GM18502 (cell line): ENCODE measurements around the gene SERGEF.

Experiments used
- ATAC-seq: cut with Tn5 transposase; IDR thresholded peaks from one replicate; pipeline ENCODE4 v1.9.1; 2021; ENCODE audit warnings: mild to moderate bottlenecking; ENCODE audit not compliant: unreplicated experiment, poor library complexity

Gene SERGEF

GRCh38 chr11:17827006-17827405, 185.8 kb downstream of the SERGEF start:
- ATAC-seq = no peak

GRCh38 chr11:17822401-17822781, 190.5 kb downstream of the SERGEF start:
- no peak for ATAC-seq

- no peak for ATAC-seq
These were observed 191.0 kb downstream of the SERGEF start for GRCh38 chr11:17821648-17822400.

DNA sequence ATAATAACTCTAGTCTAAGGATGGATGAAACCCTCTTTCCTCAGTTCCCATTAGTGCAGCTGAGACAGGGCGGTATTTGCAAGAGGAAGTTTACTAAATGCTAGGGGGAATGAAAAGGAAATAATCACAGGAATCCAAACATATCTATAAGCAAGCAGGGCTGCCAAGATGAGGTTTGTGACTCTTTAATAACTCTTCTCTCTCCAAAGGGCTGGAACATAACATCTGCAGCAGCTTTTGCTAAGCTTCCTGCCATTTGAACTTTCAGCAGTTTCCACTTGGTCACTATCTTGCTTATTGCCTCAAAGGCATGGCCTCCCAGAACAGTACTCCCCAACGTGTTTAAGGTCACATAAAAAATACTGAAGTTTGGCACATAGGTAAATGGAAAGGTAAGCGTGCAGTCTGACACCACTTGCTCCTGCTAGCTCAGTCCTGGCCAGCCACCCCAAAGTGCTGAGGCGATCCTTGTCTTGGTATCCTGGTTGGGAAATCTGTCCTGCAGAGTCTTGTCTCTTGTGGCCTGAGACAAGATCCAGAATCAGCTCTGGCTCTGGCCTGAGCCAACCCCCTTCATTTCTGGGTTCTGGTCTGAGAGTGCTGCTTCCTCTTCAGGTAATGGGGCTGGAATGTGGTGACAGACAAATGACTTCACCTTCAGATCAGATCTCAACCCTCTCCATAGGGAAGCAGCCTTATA, 196.5 kb downstream of the SERGEF start:
- no peak for ATAC-seq

DNA sequence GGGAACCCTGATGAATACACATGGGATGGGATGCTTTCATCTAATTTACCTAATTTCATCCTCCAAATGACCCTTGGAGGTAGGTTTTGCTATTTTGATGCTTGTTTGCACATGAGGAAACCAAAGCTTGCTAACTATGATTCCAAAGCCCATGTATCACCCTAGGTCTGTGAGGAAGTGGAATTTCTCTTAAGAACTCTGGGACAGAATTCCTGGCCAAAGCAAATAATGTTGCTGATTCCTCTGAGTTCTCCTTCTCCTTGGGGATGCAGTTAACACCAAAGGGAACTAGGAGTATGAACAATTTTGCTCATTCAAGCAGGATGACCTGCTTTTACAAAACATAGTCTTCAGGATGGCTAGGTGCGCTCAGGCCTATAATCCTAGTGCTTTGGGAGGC, 198.3 kb downstream of the SERGEF start:
- ATAC-seq = no peak

- no peak for ATAC-seq
These were observed 199.3 kb downstream of the SERGEF start for GRCh38 chr11:17813391-17814059.

DNA sequence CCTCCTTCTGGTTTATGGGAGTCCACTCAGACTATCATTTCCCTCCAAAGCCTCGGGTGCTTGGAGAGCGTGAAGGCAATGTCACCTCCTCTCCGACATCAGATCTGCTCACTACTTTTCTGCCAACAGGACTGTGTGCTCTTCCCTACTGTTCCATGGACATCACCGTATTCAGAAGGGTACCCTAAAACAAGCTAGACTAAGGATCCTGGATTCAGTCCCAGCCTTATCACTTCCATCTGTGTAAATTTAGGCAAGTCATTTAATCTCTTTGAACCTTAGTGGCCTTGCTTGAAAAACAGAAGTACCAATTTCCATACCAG, 200.0 kb downstream of the SERGEF start:
- ATAC-seq = no peak

GRCh38 chr11:17812091-17812864, 200.6 kb downstream of the SERGEF start:
- no peak for ATAC-seq

DNA sequence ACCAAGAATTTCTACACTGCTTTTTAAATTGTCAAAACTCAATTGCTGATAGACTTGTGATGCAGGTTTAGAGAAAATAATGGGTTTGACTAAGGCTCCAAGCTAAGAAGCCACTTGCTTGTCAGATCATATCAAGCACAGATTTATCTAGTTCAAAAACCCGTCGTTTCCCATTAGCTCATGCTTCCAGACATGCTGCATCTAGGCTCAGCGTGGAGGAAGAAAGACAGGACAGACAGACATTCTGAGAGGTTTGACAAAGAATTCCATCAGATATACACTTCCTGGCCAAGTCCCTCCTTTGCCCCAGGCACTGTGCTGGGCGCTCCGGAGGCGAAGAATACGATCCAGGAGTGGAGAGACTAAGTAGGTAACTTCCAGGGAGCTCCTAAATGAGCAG, 201.5 kb downstream of the SERGEF start:
- ATAC-seq = no peak

- no peak for ATAC-seq
These were observed 202.1 kb downstream of the SERGEF start for GRCh38 chr11:17810746-17811145.

- no peak for ATAC-seq
These were observed 202.8 kb downstream of the SERGEF start for GRCh38 chr11:17810041-17810440.

- ATAC-seq = no peak
These were observed 205.8 kb downstream of the SERGEF start for GRCh38 chr11:17807034-17807433.

DNA sequence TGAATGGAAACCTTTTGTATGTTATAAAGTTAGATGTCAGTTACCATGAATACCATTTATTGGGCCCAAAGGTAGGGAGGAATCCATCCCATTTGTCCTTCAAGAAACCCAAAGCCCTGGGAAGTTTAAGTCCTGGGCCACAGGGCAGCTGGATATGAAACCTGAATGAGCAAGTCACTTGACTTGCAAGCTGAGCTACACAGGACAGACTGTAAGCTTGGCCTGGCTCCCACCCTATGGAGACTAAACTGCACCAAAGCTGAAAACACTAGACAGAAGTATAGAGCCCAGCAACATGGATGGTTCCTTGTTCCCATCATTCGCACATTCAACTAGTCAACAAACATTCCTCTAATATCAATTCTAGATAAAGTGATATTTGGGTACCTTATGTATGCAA, 207.0 kb downstream of the SERGEF start:
- ATAC-seq = no peak

DNA sequence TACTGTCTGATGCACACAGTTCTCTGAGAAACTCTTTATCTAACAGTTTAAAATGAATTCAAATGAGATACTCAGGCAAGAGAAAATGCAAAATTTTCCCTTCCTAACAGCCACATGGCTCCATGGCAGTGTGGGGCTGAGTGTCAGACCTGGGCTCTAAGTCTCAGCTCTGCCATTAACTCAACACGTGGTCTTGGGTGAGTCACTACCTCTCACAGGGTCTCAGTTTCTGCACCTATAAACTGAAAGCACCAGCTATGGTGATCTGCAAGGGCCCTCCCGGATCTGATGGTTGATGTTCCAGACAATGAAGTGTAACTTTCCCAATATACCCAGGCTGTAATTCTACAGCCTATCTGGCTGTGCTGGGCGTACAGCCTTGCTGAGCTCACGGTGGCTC, 207.8 kb downstream of the SERGEF start:
- no peak for ATAC-seq

- ATAC-seq = no peak
These were observed 209.0 kb downstream of the SERGEF start for GRCh38 chr11:17803754-17804334.

GRCh38 chr11:17802491-17802890, 210.4 kb downstream of the SERGEF start:
- ATAC-seq = no peak

DNA sequence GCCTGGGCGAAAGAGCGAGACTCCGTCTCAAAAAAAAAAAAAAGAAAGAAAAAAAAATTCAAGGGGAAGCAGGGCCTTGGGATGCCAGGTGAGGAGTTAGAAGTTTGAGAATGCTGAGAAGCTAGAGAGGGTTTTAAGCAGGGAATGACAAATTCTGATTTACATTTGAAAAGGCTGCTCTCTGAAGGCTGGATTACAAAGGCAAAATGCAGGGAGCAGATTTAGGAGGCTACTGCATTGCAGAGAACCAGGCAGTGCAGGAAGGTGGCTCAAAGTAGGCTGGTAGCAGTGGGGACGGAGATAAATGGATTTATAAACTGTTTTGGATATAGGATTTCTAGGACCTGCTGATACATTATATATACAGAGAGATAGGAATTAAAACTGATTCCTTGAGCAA, 211.7 kb downstream of the SERGEF start:
- no peak for ATAC-seq

- no peak for ATAC-seq
These were observed 213.7 kb downstream of the SERGEF start for GRCh38 chr11:17799147-17799546.

DNA sequence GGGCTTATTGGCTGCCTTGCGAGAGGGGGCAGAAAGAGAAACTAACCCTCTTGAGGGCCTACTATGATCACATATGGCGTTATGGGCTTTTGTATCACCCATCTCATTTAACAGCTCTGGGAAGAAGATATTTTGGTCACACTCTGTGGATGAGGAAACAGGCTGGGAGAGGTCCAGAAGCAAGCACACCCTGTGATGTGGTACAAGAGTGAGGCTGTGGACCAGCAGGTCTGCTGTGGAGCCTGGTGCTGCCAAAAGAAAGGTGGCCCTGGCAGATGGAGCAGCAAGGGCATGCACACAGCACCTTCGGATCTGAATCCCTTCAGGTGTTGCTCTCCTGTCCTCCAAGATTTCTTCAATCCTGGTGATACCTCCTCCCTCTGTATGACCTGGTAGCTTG, 214.1 kb downstream of the SERGEF start:
- no peak for ATAC-seq

DNA sequence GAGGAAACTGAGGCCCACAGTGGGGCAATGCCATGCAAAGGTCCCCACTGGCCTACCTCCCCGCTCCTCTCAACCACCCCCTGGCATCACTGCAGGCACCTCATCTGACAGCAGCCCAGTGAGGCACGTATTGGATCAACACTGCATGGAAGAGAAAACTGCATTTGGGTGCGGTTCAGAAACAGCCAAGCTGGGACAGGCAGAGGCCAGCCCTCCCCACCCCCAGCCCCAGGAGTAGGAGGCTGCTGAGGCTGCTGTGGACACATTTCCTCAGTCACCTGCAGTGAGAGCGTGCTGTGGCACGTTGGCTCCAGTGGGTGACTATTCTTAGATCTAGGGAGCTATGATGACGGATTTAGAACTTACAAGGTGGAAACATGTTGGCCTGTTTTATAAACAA, 214.6 kb downstream of the SERGEF start:
- ATAC-seq = no peak

GRCh38 chr11:17796154-17796553, 216.7 kb downstream of the SERGEF start:
- no peak for ATAC-seq
